Measurements from ENCODE around the gene DYNC2LI1. TPM values are rescaled to one million over a fixed set of nuclear protein-coding genes. Genes with fewer than 3 reads are reported as not detected.

Gene DYNC2LI1
- polyA plus RNA-seq (12.1 to 29.9 TPM (median 16.4 TPM) in 3 replicates), polyA minus RNA-seq (1.1 to 15.3 TPM (median 6.7 TPM) in 3 replicates)
- 9.5 TPM for polyA plus RNA-seq (2011; ENCODE audit: low read depth)
- 13.1 and 27.9 TPM in 2 replicates for polyA plus RNA-seq (2011; cell fraction: cytosol; rRNA removed)
- 25.6 and 30.6 TPM in 2 replicates for polyA plus RNA-seq (2011; cell fraction: nucleus; rRNA removed)
- 9.8 and 10.8 TPM in 2 replicates for polyA plus RNA-seq (2012; ENCODE audit: low replicate concordance)
- polyA minus RNA-seq (2011; cell fraction: cytosol; rRNA and poly(A)+ RNA removed), result 7.7 TPM
- polyA minus RNA-seq (2011; cell fraction: nucleus; rRNA and poly(A)+ RNA removed), result 6.0 and 16.7 TPM in 2 replicates

- FAIRE-seq, result peak; percentile 20
- H3K4me2 ChIP-seq (ENCODE audit: control insufficient read depth, extremely low read depth, insufficient read depth, low read depth, low read length), result peak within 1 kb of the TSS; percentile 95
- peak within 1 kb of the TSS; percentile 86 for H3K9ac ChIP-seq (ENCODE audit: control insufficient read depth, extremely low read depth, insufficient read depth, low read length)
Observed at GRCh38 chr2:43773876-43774613, at the start of gene DYNC2LI1. Gene DYNC2LI1, plus strand, starts transcription at chr2:43774039. Its CDS starts 100 bp downstream, at chr2:43774139.

GRCh38 chr2:43724728-43725526 lies 48.9 kb upstream of the DYNC2LI1 start:
- no peaks in the 10 kb centered on the region for H3K9me1 ChIP-seq (ENCODE audit: control insufficient read depth, extremely low read depth, insufficient read depth, low read length)
- H3K36me3 ChIP-seq (ENCODE audit: control insufficient read depth in 2 of 2, extremely low read depth in 1 of 2, insufficient read depth in 2 of 2, low read length in 2 of 2), result no peaks in the 10 kb centered on the region
- H3K9ac ChIP-seq (ENCODE audit: control insufficient read depth, extremely low read depth, insufficient read depth, low read length), result no peak overlapping the region
- no peak overlapping the region for H2AFZ ChIP-seq (ENCODE audit: control insufficient read depth, low read length)
- H3K4me2 ChIP-seq (ENCODE audit: control insufficient read depth, extremely low read depth, insufficient read depth, low read depth, low read length), result no peak overlapping the region
- no peaks in the 10 kb centered on the region for H3K27me3 ChIP-seq (ENCODE audit: control insufficient read depth, extremely low read depth, insufficient read depth, low read length)
- H3K4me3 ChIP-seq (ENCODE audit: control insufficient read depth in 2 of 3, extremely low read depth in 1 of 3, insufficient read depth in 2 of 3, low read depth in 1 of 3, low read length in 3 of 3), result no peak overlapping the region
- no peaks in the 10 kb centered on the region for H4K20me1 ChIP-seq (ENCODE audit: control insufficient read depth, extremely low read depth, insufficient read depth, low read length)
- no peak for FAIRE-seq
- DNase-seq (ENCODE audit: low read depth, low spot score), result no peak
- no peaks in the 10 kb centered on the region for H3K9me3 ChIP-seq (ENCODE audit: control insufficient read depth, low read depth, low read length)
- no peaks in the 10 kb centered on the region for H3K4me1 ChIP-seq (ENCODE audit: control insufficient read depth, extremely low read depth, insufficient read depth, low read length)
- H3K27ac ChIP-seq (ENCODE audit: control insufficient read depth, insufficient read depth, low read length), result no peak overlapping the region
- TF ChIP-seq EZH2 (IDR thresholded peaks at IDR 0.05; ENCODE audit: low read length), result no peak
- TF ChIP-seq, protein P1, sequence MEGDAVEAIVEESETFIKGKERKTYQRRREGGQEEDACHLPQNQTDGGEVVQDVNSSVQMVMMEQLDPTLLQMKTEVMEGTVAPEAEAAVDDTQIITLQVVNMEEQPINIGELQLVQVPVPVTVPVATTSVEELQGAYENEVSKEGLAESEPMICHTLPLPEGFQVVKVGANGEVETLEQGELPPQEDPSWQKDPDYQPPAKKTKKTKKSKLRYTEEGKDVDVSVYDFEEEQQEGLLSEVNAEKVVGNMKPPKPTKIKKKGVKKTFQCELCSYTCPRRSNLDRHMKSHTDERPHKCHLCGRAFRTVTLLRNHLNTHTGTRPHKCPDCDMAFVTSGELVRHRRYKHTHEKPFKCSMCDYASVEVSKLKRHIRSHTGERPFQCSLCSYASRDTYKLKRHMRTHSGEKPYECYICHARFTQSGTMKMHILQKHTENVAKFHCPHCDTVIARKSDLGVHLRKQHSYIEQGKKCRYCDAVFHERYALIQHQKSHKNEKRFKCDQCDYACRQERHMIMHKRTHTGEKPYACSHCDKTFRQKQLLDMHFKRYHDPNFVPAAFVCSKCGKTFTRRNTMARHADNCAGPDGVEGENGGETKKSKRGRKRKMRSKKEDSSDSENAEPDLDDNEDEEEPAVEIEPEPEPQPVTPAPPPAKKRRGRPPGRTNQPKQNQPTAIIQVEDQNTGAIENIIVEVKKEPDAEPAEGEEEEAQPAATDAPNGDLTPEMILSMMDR (optimal IDR thresholded peaks at IDR 0.05 in 1 of 3, IDR thresholded peaks at IDR 0.05 in 1 of 3, conservative IDR thresholded peaks at IDR 0.05 in 1 of 3; ENCODE audit: extremely low read depth in 1 of 3, insufficient read depth in 2 of 3, low read length in 3 of 3), result no peak
- no peaks in the 10 kb centered on the region for H3K79me2 ChIP-seq (ENCODE audit: control insufficient read depth, insufficient read depth, low read length)
- dilution Hi-C loops (cut with MboI; ENCODE audit: extremely low pct_ligation_motif_present, low sequenced_read_pairs), result no loop called here

More at GRCh38 chr2:43773876-43774613, at the start of gene DYNC2LI1:
- Histone ChIP-seq H3K27ac (ENCODE audit: control insufficient read depth, insufficient read depth, low read length) (peak within 1 kb of the TSS; percentile 92), H3K79me2 (ENCODE audit: control insufficient read depth, insufficient read depth, low read length) (peaks cover 2% of the 10 kb centered on the region), H3K4me3 (ENCODE audit: control insufficient read depth in 2 of 3, extremely low read depth in 1 of 3, insufficient read depth in 2 of 3, low read depth in 1 of 3, low read length in 3 of 3) (peak within 1 kb of the TSS; percentile 63 to 99 (median 94)), H4K20me1 (ENCODE audit: control insufficient read depth, extremely low read depth, insufficient read depth, low read length) (no peaks in the 10 kb centered on the region), H3K27me3 (ENCODE audit: control insufficient read depth, extremely low read depth, insufficient read depth, low read length) (no peaks in the 10 kb centered on the region), H3K9me3 (ENCODE audit: control insufficient read depth, low read depth, low read length) (no peaks in the 10 kb centered on the region), H3K9me1 (ENCODE audit: control insufficient read depth, extremely low read depth, insufficient read depth, low read length) (no peaks in the 10 kb centered on the region), H3K4me1 (ENCODE audit: control insufficient read depth, extremely low read depth, insufficient read depth, low read length) (no peaks in the 10 kb centered on the region), H3K36me3 (ENCODE audit: control insufficient read depth in 2 of 2, extremely low read depth in 1 of 2, insufficient read depth in 2 of 2, low read length in 2 of 2) (peaks cover 1 to 4% of the 10 kb centered on the region in 2 experiments), H2AFZ (ENCODE audit: control insufficient read depth, low read length) (peak within 1 kb of the TSS; percentile 100)
- no peak for TF ChIP-seq EZH2 (IDR thresholded peaks at IDR 0.05; ENCODE audit: low read length)
- TF ChIP-seq, protein P1 (optimal IDR thresholded peaks at IDR 0.05 in 1 of 3, IDR thresholded peaks at IDR 0.05 in 1 of 3, conservative IDR thresholded peaks at IDR 0.05 in 1 of 3; ENCODE audit: extremely low read depth in 1 of 3, insufficient read depth in 2 of 3, low read length in 3 of 3), result no peak
- peak; percentile 19 for DNase-seq (ENCODE audit: low read depth, low spot score)
- dilution Hi-C loops (cut with MboI; ENCODE audit: extremely low pct_ligation_motif_present, low sequenced_read_pairs), result no loop called here
